ENCODE measurements around the gene DNAH3. TPM values are rescaled to one million over a fixed set of nuclear protein-coding genes. Genes with fewer than 3 reads are reported as not detected.
"Not testable (repeated sequence)": the region's sequence is repeated elsewhere in the genome, so short reads cannot be mapped to it uniquely, and the experiment has no call there.

DNAH3 gene
- total RNA-seq, 1 experiment from 2014 or later, result not detected

DNA sequence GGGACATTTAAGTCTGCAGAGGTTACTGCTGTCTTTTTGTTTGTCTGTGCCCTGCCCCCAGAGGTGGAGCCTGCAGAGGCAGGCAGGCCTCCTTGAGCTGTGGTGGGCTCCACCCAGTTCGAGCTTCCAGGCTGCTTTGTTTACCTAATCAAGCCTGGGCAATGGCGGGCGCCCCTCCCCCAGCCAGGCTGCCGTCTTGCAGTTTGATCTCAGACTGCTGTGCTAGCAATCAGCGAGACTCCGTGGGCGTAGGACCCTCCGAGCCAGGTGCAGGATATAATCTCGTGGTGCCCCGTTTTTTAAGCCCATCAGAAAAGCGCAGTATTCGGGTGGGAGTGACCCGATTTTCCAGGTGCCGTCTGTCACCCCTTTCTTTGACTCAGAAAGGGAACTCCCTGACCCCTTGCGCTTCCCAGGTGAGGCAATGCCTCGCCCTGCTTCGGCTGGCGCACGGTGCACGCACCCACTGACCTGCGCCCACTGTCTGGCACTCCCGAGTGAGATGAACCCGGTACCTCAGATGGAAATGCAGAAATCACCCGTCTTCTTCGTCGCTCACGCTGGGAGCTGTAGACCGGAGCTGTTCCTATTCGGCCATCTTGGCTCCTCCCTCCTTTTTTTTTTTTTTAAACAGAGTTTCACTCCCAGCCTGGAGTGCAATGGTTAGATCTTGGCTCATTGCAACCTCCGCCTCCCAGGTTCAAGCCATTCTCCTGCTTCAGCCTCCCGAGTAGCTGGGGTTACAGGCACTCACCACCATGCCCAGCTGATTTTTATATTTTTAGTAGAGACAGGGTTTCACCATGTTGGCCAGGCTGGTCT, 102.3 kb downstream of the DNAH3 start:
- not testable (repeated sequence) for H3K36me3 ChIP-seq (ENCODE audit: insufficient read depth, low read length); H3K9ac ChIP-seq (ENCODE audit: low read length); H3K9me3 ChIP-seq (ENCODE audit: low read length); DNase-seq; H3K4me2 ChIP-seq (ENCODE audit: low read depth, low read length, poor library complexity, severe bottlenecking); H3K79me2 ChIP-seq (ENCODE audit: low read length); H3K27ac ChIP-seq (ENCODE audit: low read length); H3K4me3 ChIP-seq (ENCODE audit: low read length); H3K27me3 ChIP-seq (ENCODE audit: low read length); H3K4me1 ChIP-seq (ENCODE audit: low read length); H4K20me1 ChIP-seq (ENCODE audit: insufficient read depth, low read depth, low read length); H3K9me2 ChIP-seq (replicated peaks; ENCODE audit: insufficient read depth, low read length); H2AFZ ChIP-seq (ENCODE audit: low read length)

DNA sequence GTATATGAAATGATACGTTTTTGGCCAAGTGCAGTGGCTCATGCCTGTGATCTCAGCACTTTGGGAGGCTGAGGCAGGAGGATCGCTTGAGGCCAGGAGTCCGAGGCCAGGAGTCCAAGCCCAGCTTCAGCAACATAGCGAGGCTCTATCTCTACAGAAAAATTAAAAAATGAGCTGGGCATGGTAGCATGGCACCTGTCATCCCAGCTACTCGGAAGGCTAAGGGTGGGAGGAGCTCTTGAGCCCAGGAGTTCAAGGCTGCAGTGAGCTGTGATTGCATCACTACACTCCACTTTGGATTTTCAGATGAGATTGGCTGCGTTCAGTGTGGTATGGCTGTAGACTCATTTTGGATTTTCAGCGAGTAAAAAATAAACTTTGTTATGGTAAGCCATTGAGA, 112.4 kb downstream of the DNAH3 start:
- Histone ChIP-seq H3K4me2 (ENCODE audit: low read depth, low read length, poor library complexity, severe bottlenecking) (no peak overlapping the region), H2AFZ (ENCODE audit: low read length) (no peak overlapping the region), H3K36me3 (ENCODE audit: insufficient read depth, low read length) (no peaks in the 10 kb centered on the region), H3K79me2 (ENCODE audit: low read length) (no peaks in the 10 kb centered on the region), H3K27me3 (ENCODE audit: low read length) (no peaks in the 10 kb centered on the region), H3K9me2 (replicated peaks; ENCODE audit: insufficient read depth, low read length) (no peaks in the 10 kb centered on the region), H3K4me1 (ENCODE audit: low read length) (no peaks in the 10 kb centered on the region), H3K27ac (ENCODE audit: low read length) (no peak overlapping the region), H3K4me3 (ENCODE audit: low read length) (no peak overlapping the region), H4K20me1 (ENCODE audit: insufficient read depth, low read depth, low read length) (no peaks in the 10 kb centered on the region), H3K9ac (ENCODE audit: low read length) (no peak overlapping the region), H3K9me3 (ENCODE audit: low read length) (no peaks in the 10 kb centered on the region)
- DNase-seq, result no peak

GRCh38 chr16:21037736-21038135, 112.9 kb downstream of the DNAH3 start:
- DNase-seq, result no peak
- Histone ChIP-seq H4K20me1 (ENCODE audit: insufficient read depth, low read depth, low read length) (no peaks in the 10 kb centered on the region), H3K36me3 (ENCODE audit: insufficient read depth, low read length) (no peaks in the 10 kb centered on the region)

DNA sequence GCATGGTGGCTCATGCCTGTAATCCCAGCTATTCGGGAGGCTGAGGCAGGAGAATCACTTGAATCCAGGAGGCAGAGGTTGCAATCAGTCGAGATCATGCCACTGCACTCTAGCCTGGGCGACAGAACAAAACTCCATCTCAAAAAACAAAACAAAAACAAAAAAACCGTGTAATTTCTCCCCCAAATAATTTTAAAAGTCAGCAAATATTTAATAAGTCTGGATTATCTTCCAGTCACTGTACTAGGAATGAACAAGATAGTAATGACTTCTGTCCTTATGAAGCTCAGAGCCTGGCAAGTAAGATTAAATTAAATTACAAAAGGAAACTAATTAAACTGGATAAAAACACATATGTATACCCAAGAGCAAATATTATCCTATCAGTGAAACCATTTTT, 113.5 kb downstream of the DNAH3 start:
- Histone ChIP-seq H3K9me2 (replicated peaks; ENCODE audit: insufficient read depth, low read length) (no peaks in the 10 kb centered on the region), H3K36me3 (ENCODE audit: insufficient read depth, low read length) (no peaks in the 10 kb centered on the region), H3K4me1 (ENCODE audit: low read length) (no peaks in the 10 kb centered on the region), H3K27me3 (ENCODE audit: low read length) (no peaks in the 10 kb centered on the region), H3K4me2 (ENCODE audit: low read depth, low read length, poor library complexity, severe bottlenecking) (no peak overlapping the region), H3K9me3 (ENCODE audit: low read length) (no peaks in the 10 kb centered on the region), H3K27ac (ENCODE audit: low read length) (no peak overlapping the region), H2AFZ (ENCODE audit: low read length) (no peak overlapping the region), H3K4me3 (ENCODE audit: low read length) (no peak overlapping the region), H4K20me1 (ENCODE audit: insufficient read depth, low read depth, low read length) (no peaks in the 10 kb centered on the region), H3K9ac (ENCODE audit: low read length) (no peak overlapping the region), H3K79me2 (ENCODE audit: low read length) (no peaks in the 10 kb centered on the region)
- no peak for DNase-seq

More at GRCh38 chr16:21037736-21038135, 112.9 kb downstream of the DNAH3 start:
- no peaks in the 10 kb centered on the region for H3K4me1 ChIP-seq (ENCODE audit: low read length)
- H3K79me2 ChIP-seq (ENCODE audit: low read length), result no peaks in the 10 kb centered on the region
- no peak overlapping the region for H3K27ac ChIP-seq (ENCODE audit: low read length)
- H3K27me3 ChIP-seq (ENCODE audit: low read length), result no peaks in the 10 kb centered on the region
- no peak overlapping the region for H3K9ac ChIP-seq (ENCODE audit: low read length)
- no peaks in the 10 kb centered on the region for H3K9me2 ChIP-seq (replicated peaks; ENCODE audit: insufficient read depth, low read length)
- no peak overlapping the region for H3K4me3 ChIP-seq (ENCODE audit: low read length)
- H2AFZ ChIP-seq (ENCODE audit: low read length), result no peak overlapping the region
- no peaks in the 10 kb centered on the region for H3K9me3 ChIP-seq (ENCODE audit: low read length)
- no peak overlapping the region for H3K4me2 ChIP-seq (ENCODE audit: low read depth, low read length, poor library complexity, severe bottlenecking)

GRCh38 chr16:21036471-21036870, 114.2 kb downstream of the DNAH3 start:
- no peaks in the 10 kb centered on the region for H3K9me3 ChIP-seq (ENCODE audit: low read length)
- no peak overlapping the region for H3K27ac ChIP-seq (ENCODE audit: low read length)
- no peak overlapping the region for H2AFZ ChIP-seq (ENCODE audit: low read length)
- H3K4me3 ChIP-seq (ENCODE audit: low read length), result no peak overlapping the region
- no peak overlapping the region for H3K9ac ChIP-seq (ENCODE audit: low read length)
- H3K36me3 ChIP-seq (ENCODE audit: insufficient read depth, low read length), result no peaks in the 10 kb centered on the region
- H3K79me2 ChIP-seq (ENCODE audit: low read length), result no peaks in the 10 kb centered on the region
- no peaks in the 10 kb centered on the region for H3K27me3 ChIP-seq (ENCODE audit: low read length)
- no peaks in the 10 kb centered on the region for H4K20me1 ChIP-seq (ENCODE audit: insufficient read depth, low read depth, low read length)
- DNase-seq, result no peak
- no peaks in the 10 kb centered on the region for H3K4me1 ChIP-seq (ENCODE audit: low read length)
- no peak overlapping the region for H3K4me2 ChIP-seq (ENCODE audit: low read depth, low read length, poor library complexity, severe bottlenecking)
- no peaks in the 10 kb centered on the region for H3K9me2 ChIP-seq (replicated peaks; ENCODE audit: insufficient read depth, low read length)

DNA sequence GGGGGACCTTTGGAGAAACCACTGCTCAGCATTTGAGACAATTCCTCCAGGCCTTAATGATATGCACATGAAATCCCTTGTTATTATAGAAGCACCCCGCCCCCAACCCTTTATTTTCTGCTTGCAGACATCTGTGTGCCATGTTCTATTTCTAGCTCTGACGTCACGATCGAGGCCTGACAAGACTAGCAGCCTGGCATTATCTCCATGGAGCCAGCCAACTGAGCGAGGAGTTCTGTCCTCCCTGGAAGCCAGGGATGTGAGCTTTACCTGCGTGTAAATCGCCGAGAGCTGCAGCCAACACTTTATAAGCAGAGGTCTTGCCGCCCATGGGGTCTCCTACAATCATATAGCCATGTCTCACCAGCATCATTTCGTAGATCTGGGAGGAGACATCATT, 116.9 kb downstream of the DNAH3 start:
- Histone ChIP-seq H3K4me1 (ENCODE audit: low read length) (no peaks in the 10 kb centered on the region), H3K4me3 (ENCODE audit: low read length) (no peak overlapping the region), H3K27me3 (ENCODE audit: low read length) (no peaks in the 10 kb centered on the region), H3K9ac (ENCODE audit: low read length) (no peak overlapping the region), H3K79me2 (ENCODE audit: low read length) (no peaks in the 10 kb centered on the region), H2AFZ (ENCODE audit: low read length) (no peak overlapping the region), H3K36me3 (ENCODE audit: insufficient read depth, low read length) (no peaks in the 10 kb centered on the region), H3K9me3 (ENCODE audit: low read length) (no peaks in the 10 kb centered on the region), H3K9me2 (replicated peaks; ENCODE audit: insufficient read depth, low read length) (no peaks in the 10 kb centered on the region), H3K4me2 (ENCODE audit: low read depth, low read length, poor library complexity, severe bottlenecking) (no peak overlapping the region), H4K20me1 (ENCODE audit: insufficient read depth, low read depth, low read length) (no peaks in the 10 kb centered on the region), H3K27ac (ENCODE audit: low read length) (no peak overlapping the region)
- DNase-seq, result no peak

DNA sequence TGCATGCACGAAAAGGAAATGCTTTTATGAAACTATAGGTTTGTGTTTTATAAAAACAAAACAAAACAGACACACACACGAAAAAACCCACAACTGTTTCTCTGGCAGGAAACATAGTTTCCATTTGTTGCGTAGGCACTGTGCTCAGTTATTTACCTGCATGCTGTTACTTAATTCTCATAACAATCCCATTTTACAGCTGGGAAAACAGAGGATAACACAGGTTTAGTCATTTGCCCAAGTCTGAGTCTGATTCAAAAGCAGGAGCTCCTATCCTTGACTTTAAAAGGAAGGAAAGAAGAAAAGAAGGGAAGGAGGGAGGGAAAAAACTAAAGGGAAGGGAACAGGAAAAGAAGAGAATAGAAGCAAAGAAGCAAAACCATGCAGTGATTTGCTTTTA, 117.4 kb downstream of the DNAH3 start:
- no peaks in the 10 kb centered on the region for H3K4me1 ChIP-seq (ENCODE audit: low read length)
- no peak for DNase-seq
- H3K9ac ChIP-seq (ENCODE audit: low read length), result no peak overlapping the region
- H3K9me3 ChIP-seq (ENCODE audit: low read length), result no peaks in the 10 kb centered on the region
- H3K36me3 ChIP-seq (ENCODE audit: insufficient read depth, low read length), result no peaks in the 10 kb centered on the region
- H3K4me2 ChIP-seq (ENCODE audit: low read depth, low read length, poor library complexity, severe bottlenecking), result no peak overlapping the region
- no peaks in the 10 kb centered on the region for H4K20me1 ChIP-seq (ENCODE audit: insufficient read depth, low read depth, low read length)
- no peaks in the 10 kb centered on the region for H3K9me2 ChIP-seq (replicated peaks; ENCODE audit: insufficient read depth, low read length)
- H2AFZ ChIP-seq (ENCODE audit: low read length), result no peak overlapping the region
- H3K27me3 ChIP-seq (ENCODE audit: low read length), result no peaks in the 10 kb centered on the region
- no peaks in the 10 kb centered on the region for H3K79me2 ChIP-seq (ENCODE audit: low read length)
- no peak overlapping the region for H3K27ac ChIP-seq (ENCODE audit: low read length)
- no peak overlapping the region for H3K4me3 ChIP-seq (ENCODE audit: low read length)

DNA sequence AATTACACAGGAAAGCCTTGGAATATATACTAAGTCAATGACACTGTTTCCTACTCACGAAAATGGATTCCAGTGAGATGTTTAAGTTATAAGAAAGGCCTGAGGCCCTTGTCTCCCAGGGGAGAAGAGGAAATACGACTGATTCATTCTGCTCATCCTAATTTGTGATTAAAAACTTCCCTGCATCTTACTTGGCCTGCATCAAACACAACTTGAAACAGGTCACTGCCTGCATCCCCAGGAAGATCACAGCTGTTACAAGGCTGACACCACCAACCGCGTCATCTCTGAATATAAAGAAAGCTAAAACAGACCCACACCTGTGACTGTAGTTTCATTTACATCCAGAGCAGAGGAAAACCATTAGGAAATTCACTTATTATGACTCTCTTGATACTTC, 121.9 kb downstream of the DNAH3 start:
- Histone ChIP-seq H3K27ac (ENCODE audit: low read length) (no peak overlapping the region), H3K36me3 (ENCODE audit: insufficient read depth, low read length) (no peaks in the 10 kb centered on the region), H4K20me1 (ENCODE audit: insufficient read depth, low read depth, low read length) (no peaks in the 10 kb centered on the region), H3K4me1 (ENCODE audit: low read length) (no peaks in the 10 kb centered on the region), H3K4me3 (ENCODE audit: low read length) (no peak overlapping the region), H3K27me3 (ENCODE audit: low read length) (no peaks in the 10 kb centered on the region), H3K9ac (ENCODE audit: low read length) (no peak overlapping the region), H3K9me2 (replicated peaks; ENCODE audit: insufficient read depth, low read length) (no peaks in the 10 kb centered on the region), H3K9me3 (ENCODE audit: low read length) (no peaks in the 10 kb centered on the region), H3K79me2 (ENCODE audit: low read length) (no peaks in the 10 kb centered on the region), H2AFZ (ENCODE audit: low read length) (no peak overlapping the region), H3K4me2 (ENCODE audit: low read depth, low read length, poor library complexity, severe bottlenecking) (no peak overlapping the region)
- DNase-seq, result no peak

Measured in Karpas-422 (cell line).